GM18499 (cell line): ENCODE measurements around the gene REEP6.
"Not testable (repeated sequence)": the region's sequence is repeated elsewhere in the genome, so short reads cannot be mapped to it uniquely, and the experiment has no call there.

Experiments used
- ATAC-seq: cut with Tn5 transposase; IDR thresholded peaks from one replicate; pipeline ENCODE4 v1.9.1; 2021; ENCODE audit warnings: moderate number of reproducible peaks; ENCODE audit not compliant: insufficient read depth, unreplicated experiment

REEP6 gene

DNA sequence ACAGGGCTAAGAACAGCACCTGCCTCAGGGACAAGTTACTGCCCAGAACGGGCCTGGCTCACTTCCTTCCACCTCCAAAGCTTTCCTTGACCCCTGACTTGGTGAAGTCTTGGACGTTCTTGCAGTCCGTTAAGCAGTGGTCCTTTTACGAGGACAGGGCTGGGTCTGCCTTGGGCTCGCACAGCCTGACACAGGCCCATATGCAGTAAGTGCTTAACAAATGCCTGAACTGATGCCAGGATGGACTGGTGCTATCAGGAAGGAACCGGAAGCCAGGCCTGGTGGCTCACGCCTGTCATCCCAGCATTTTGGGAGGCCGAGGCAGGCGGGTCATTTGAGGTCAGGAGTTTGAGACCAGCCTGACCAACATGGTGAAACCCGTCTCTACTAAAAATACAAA, 31.1 kb downstream of the REEP6 start:
- ATAC-seq, result no peak

DNA sequence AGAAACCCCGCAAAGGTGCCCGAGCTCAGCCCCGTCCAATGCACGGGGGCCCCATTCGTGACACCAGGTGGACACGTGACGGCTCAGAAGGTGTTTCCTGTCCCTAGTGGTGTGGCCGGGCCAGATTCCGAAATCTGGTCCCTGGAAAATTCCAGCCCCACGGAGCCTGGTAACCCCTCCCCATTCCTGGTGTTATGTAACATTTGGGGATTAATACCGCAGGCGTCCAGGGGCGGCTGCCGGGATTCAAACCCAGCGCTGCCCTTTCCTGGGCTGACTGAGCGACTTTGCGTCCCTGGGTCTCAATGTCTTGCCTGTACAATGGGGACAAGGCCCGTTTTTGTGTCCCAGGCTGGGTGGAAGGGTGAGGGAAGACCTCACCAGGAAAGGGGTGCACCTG, 31.9 kb downstream of the REEP6 start:
- ATAC-seq, result no peak

DNA sequence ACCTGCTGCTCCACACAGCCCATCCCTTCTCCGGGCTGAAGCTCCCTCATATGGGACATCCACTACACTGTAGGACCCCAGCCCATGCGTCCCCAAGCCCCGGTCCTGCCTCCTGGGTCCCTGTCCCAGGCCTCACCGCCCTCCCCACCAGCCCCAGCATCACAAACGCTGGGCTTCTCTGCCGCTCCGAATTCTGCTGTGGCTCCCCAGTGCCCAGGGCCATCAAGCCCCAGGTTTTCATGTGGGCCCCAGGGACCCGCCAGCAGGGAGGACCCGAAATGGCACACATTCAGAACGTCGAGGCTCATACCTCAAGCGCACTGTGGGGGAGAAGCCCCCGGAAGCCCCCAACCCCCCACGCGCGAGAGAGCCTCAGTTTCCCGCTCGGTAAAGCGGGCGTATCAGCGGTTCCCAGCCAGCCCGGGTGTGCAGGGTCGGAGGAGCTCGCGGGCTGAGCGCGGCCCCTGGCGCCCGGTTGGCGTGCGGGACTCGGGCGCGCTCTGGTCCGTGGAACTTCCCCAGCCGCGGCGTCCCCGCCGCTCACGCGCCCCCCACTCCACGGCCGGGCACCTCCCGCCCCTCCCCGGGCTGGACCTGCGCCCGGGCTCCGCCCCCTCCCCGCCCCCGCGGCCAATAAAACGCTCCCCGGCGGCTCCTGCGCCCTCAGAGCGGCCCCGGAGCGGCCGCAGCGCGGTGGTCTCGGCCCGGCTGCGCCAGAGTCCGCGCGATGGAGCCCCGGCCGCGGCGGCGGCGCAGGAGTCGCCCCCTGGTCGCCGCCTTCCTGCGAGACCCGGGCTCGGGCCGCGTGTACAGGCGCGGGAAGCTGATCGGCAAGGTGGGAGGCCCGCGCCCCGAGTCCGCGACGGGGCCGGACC, 32.7 kb downstream of the REEP6 start, which contains the start of gene PLK5:
Gene PLK5, plus strand, starts transcription at position 666 of the 875 bp plus-strand sequence. CDS start 2,920 bp downstream, outside the sequence.
- no peak for ATAC-seq

DNA sequence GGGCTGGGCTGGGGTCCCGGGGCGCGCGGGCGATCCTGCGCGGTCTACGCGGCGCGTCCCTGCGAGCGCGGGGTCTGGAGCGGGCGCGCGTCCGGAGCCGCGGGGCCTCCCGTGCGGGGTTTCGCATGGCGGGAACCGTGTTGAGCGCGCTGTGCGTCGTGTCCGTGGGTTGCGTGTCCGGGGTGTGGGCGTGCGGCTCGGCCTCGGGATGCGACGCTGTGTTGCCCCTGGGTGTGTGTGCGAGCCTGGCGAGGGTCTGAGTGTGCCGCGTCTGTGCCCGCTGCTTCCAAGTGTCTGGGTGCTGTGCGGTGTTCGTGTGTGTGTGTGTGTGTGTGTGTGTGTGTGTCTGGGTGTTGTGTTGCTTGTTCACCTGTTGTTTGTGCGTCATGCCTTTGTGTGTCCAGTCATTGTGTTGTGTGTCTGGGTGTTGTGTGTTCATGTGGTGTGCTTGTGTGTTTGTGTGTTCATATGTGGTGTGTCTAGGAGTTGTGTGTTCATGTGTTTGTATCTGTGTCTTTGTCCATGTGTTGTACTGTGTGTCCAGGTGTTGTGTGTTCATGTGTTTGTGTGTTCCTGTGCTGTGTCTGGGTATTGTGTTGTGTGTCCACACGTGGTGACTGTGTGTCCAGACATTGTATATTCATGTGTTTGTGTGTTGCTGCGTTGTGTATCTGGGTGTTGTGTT, 33.4 kb downstream of the REEP6 start:
- no peak for ATAC-seq

DNA sequence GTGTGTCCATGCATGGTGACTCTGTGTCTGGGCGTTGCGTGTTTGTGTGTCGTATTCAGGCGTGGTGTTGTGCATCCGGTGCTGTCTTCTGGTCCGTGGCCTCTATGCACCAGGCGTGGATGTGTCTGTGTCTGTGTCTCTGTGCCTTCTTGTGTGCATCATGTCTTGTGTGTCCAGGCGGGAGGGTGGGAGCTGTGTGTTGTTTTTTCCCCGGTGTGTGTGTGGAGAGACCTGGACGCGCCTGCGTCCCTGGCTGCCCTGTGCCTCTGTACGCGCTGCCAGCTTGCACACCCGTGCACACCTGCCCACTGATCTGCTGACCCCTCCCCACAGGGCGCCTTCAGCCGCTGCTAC, 34.0 kb downstream of the REEP6 start:
- no peak for ATAC-seq

DNA sequence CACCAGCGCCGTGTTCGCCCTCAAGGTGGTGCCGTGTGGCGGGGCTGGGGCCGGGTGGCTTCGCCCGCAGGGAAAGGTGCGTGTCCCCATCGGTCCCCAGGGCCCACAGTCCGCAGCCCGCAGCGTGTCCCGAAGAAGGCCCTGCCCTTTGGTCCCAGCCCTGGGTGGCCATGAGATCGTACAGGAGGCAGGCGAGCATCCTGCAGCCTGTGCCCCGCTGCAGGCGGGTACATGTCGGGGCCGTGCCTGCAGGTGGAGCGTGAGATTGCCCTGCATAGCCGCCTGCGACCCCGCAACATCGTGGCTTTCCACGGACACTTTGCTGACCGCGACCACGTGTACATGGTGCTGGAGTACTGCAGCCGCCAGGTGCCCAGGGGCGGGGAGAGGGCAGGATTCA, 34.4 kb downstream of the REEP6 start:
- no peak for ATAC-seq

DNA sequence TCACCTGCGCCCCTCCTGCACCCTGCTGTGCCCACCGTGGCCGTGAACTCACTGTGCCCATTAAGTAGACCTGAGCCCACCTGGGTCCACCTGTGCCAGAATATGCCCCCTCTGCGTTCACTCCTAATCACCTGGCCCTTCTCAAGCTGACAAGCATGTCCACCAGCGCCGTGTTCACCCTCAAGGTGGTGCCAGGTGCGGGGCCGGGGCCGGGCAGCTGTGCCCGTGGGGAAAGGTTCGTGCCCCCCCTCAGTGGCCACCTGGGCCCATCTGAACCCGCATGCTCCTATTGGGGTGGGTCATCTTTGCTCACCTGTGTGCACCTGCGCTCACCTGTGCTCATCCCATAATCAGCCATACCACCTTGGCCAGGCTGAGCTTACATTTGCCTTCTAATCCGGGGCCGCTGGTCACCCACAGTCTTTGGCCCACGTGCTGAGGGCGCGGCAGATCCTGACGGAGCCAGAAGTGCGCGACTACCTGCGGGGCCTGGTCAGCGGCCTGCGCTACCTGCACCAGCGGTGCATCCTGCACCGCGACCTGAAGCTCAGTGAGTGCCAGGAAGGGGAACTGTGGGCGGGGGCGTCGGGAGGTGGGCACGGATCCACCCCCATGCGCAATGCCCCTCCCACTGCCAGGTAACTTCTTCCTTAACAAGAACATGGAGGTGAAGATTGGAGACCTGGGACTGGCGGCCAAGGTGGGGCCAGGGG, 35.2 kb downstream of the REEP6 start:
- no peak for ATAC-seq

DNA sequence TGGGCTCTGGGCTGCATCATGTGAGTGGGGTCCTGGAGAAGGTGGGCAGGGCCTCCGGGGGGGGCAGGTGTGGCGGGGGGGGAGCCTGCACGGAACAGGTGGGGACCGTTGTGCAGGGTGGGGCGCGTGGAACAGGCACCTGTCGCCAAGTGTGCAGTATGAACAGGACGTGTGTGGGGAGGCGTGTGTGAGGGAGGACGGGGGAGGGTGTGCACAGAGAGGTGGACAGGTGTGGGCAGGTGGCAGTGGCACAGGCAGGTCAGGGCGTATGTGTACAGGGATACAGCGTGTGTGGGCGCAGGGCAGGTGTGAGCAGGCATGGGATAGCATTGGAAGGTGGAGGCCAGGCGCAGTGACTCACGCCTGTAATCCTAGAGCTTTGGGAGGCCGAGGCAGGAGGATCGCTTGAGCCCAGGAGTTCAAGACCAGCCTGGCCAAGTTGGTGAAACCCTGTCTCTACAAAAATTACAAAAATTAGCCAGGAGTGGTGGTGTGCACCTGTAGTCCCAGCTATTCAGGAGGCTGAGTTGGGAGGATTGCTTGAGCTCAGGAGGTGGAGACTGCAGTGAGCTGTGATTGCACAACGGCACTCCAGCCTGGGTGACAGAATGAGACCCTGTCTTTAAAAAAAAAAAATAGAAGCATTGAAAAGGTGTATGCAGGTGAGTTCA, 36.1 kb downstream of the REEP6 start:
- ATAC-seq, result no peak

DNA sequence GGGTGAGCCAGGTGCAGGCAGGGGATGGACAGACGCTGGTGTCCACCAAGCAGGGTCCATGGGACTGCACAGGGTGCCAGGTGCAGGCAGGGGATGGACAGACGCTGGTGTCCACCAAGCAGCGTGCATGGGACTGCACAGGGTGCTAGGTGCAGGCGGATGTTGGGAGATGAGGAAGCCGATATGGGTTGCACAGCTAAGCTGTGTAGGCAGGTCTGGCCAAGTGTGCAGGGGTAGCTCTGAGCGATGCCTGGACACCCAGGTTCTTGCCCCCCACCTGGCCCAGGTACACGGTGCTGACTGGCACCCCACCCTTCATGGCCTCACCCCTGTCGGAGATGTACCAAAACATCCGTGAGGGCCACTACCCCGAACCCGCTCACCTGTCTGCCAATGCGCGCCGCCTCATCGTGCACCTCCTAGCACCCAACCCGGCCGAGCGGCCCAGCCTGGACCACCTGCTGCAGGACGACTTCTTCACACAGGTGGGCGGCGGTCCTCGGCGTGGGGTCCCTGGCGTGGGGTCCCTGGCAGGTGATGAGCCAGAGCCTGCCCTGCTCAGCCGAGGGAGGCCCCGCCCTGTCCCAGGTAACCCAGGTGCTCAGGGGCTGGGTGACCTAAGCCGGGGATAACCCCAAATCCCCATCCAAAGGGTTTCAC, 36.8 kb downstream of the REEP6 start:
- ATAC-seq, result no peak

DNA sequence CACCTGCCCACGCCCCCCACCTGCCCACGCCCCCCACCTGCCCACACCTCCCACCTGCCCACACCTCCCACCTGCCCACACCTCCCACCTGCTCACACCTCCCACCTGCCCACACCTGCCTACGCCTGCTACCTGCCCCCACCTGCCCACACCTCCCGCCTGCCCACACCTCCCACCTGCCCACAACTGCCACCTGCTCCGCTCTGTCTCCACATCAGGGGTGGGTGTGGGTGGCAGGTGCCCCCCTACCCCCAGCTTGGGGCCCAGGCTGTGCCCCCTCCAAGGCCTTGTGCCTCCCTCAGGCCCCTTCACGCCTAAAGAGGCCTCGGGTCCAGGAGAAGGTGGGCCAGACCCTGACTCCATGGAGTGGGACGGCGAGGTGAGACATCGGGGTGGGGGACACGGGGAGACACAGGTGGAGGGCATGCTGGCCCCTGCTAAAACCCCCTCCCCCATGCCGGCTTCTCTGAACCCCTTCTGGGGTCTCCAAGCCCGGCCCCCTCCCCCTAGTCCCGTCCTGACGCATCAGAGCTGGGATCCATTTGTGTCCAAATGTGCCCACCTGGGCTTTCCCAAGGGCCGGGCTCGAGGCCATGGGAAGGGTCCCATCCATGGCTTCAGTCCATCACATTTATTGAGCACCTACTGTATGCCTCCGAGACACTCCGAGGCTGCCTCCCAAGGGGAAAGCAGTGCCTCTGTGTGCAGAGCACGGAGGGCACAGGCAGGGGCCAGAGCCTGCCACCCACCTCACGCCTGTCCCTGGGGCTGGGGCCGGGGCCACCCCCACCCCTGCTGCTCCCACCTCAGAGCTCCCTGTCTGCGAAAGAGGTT, 37.8 kb downstream of the REEP6 start:
- ATAC-seq, result no peak

DNA sequence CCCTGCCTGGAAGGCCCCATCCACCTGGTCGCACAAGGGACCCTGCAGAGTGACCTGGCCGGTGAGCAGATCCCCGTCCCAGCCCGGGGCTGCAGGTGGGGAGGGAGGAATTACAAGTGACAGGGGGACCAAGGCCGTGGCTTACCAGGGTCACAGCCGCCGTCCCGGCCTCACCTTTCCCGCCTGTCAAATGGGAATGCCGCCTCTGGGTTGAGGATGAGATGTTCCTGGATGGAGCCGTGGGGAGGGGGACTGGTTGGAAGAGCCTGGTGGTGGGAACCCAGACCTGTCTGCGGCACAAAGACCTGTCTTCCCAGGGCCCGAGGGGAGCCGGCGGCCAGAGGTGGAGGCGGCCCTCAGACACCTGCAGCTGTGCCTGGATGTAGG, 38.4 kb downstream of the REEP6 start:
- no peak for ATAC-seq

DNA sequence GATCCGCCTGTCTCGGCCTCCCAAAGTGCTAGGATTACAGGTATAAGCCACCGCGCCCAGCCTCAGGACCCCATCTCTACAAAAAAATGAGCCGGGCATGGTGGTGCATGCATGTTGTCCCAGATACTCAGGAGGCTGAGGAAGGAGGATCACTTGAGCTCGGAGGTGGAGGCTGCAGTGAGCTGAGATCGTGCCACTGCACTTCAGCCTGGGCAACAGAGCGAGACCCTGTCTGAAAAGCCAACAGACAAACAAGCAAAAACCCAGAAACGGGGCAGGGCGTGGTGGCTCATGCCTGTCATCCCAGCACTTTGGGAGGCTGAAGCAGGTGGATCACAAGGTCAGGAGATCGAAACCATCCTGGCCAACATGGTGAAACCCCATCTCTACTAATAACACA, 39.9 kb downstream of the REEP6 start:
- not testable (repeated sequence) for ATAC-seq

DNA sequence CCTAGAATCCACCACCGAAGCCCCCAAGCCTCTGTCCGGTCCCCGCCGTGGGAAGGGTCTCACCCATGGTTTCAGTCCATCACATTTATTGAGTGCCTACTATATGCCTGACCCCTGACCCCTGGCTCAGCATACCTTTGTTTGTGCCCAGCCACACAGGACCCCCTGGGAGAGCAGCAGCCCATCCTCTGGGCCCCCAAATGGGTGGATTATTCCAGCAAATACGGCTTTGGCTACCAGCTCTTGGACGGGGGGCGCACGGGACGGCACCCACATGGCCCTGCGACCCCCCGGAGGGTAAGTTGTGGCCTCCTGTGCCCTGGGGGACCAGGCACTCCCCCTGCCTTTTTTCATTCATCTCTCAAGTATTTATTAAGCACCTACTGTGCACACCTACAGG, 40.6 kb downstream of the REEP6 start:
- no peak for ATAC-seq

DNA sequence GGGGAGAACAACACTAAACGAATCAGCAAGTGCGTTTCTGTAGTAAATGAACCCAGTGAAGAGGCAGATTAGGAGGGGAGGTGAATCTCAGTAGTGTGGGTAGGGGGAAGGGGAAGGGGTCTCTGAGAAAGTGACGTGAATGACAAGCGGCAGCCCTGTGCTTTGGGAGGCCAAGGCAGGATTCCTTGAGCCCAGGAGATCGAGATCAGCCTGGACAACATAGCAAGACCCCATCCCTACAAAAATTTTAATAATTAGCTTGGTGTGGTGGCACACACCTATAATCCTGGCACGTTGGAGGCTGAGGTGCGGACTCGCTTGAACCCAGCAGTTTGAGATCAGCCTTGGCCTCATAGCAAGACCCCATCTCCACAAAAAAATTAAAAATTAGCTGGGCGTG, 41.0 kb downstream of the REEP6 start:
- ATAC-seq, result no peak

DNA sequence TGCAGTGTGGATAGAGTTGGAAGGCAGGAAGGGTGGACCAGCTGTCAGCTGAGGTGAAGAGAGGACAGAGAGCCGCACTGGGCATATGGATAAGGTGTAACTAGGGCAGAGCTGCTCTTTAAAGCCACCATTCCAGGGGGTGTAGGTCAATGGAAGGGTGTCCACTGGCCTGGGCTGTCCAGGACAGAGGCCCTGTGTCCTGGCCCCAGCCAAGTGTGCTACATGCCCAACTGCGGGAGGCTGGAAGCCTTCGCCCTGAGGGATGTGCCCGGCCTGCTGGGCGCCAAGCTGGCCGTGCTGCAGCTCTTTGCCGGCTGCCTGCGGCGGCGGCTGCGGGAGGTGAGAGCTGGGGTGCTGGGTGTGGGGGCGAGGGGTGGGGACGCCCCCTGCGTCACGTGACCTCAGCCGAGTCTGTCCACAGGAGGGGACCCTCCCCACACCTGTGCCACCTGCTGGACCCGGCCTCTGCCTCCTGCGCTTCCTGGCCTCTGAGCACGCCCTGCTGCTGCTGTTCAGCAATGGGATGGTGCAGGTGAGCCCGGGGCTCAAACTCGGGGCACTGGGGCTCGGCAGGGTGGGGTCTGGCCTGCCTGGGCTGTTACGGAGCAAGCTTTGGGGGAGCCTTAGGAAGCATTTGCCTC, 42.6 kb downstream of the REEP6 start:
- no peak for ATAC-seq

DNA sequence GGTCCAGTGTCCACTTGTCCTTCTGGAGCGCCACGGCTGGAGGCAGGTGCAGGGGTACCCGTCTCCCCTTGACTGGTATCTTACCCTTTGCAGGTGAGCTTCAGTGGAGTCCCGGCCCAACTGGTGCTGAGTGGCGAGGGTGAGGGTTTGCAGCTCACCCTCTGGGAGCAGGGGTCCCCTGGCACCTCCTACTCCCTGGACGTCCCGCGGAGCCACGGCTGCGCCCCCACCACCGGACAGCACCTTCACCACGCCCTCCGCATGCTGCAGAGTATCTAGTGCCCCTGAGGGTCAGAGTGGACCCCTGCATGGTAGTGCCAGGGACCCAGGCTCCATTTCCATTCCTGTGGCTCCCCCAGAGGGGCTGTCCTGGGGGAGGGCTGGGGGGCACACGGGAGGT, 44.0 kb downstream of the REEP6 start:
- no peak for ATAC-seq

DNA sequence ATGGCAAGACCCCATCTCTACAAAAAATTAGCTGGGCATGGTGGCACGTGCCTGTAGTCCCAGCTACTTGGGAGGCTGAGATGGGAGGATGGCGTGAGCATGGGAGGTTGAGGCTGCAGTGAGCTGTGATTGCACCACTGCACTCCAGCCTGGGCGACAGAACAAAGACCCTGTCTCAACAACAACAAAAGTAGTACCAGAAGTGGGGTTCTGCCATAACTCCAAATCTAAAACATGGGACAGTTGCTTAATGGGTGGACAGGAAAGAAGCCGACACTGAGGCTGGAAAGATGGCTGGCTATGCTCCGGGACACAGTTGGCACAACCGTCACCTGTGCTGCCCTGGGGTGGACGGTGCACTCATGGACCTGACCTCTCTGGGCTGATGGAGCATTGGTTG, 44.7 kb downstream of the REEP6 start:
- not testable (repeated sequence) for ATAC-seq

DNA sequence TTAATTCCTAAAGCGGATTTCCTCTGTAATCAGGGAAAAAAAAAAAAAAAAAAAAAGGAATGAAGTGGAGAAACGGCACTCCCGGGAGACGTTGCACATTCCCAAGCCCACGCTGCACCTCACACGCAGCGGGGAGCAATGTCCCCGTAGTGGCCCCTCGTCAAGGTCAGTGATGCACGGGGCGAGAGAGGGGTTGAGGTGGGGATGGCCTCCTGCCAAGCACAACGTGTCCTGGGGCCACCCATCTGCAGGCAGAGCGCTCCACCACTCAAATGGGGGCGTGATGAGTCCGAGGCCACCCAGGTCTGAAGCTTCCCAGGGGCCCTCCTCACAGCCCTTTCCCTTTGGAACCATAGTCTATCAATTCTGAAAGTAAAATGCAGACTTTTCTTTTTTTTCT, 48.0 kb downstream of the REEP6 start:
- ATAC-seq, result no peak

DNA sequence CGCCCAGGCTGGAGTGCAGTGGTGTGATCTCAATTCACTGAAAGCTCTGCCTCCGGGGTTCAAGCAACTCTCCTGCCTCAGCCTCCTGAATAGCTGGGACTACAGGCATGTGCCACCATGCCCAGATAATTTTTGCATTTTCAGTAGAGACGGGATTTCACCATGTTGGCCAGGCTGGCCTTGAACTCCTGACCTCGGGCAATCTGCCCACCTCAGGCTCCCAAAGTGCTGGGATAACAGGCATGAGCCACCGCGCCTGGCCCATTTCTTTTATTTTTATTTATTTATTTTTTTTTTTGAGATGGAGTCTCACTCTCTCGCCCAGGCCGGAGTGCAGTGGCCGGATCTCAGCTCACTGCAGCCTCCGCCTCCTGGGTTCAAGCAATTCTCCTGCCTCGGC, 48.8 kb downstream of the REEP6 start:
- ATAC-seq, result not testable (repeated sequence)
